ENCODE data around the gene MUC20.
"Not testable (repeated sequence)": the region's sequence is repeated elsewhere in the genome, so short reads cannot be mapped to it uniquely, and the experiment has no call there.

The MUC20 gene

GRCh38 chr3:195720831-195721506 lies at the start of gene MUC20:
TSS of gene MUC20 (plus strand) at chr3:195720978. CDS start at chr3:195721008, 30 bp downstream.
- DNase-seq = not testable (repeated sequence)

- not testable (repeated sequence) for DNase-seq
Observed at GRCh38 chr3:195671283-195671682, 49.5 kb upstream of the MUC20 start.

- not testable (repeated sequence) for DNase-seq
Observed at GRCh38 chr3:195673711-195674110, 47.1 kb upstream of the MUC20 start.

GRCh38 chr3:195678391-195679015 lies 42.3 kb upstream of the MUC20 start:
- not testable (repeated sequence) for DNase-seq

- DNase-seq = not testable (repeated sequence)
Observed at GRCh38 chr3:195680690-195681089, 40.1 kb upstream of the MUC20 start.

GRCh38 chr3:195681458-195682103 lies 39.2 kb upstream of the MUC20 start:
- DNase-seq = not testable (repeated sequence)

- DNase-seq = not testable (repeated sequence)
Observed at GRCh38 chr3:195682104-195682742, 38.6 kb upstream of the MUC20 start.

- DNase-seq = not testable (repeated sequence)
Observed at GRCh38 chr3:195683722-195684526, 36.9 kb upstream of the MUC20 start.

- DNase-seq = not testable (repeated sequence)
Observed at GRCh38 chr3:195684527-195685257, 36.1 kb upstream of the MUC20 start.

- DNase-seq = not testable (repeated sequence)
Observed at GRCh38 chr3:195686537-195687208, 34.1 kb upstream of the MUC20 start.

GRCh38 chr3:195687209-195687760 lies 33.5 kb upstream of the MUC20 start:
- DNase-seq = not testable (repeated sequence)

- DNase-seq = not testable (repeated sequence)
Observed at GRCh38 chr3:195688471-195689183, 32.2 kb upstream of the MUC20 start.

- not testable (repeated sequence) for DNase-seq
Observed at GRCh38 chr3:195689184-195690070, 31.4 kb upstream of the MUC20 start.

- DNase-seq = no peak
Observed at GRCh38 chr3:195690951-195691350, 29.8 kb upstream of the MUC20 start.

GRCh38 chr3:195691596-195692353 lies 29.0 kb upstream of the MUC20 start:
- not testable (repeated sequence) for DNase-seq

- DNase-seq = no peak
Observed at GRCh38 chr3:195692354-195692685, 28.5 kb upstream of the MUC20 start.

- DNase-seq = no peak
Observed at GRCh38 chr3:195692781-195693427, 27.9 kb upstream of the MUC20 start.

Data from NCI-H187 (cell line).